Neural progenitor cell (in vitro differentiated cells): ENCODE measurements around the gene SMAGP. TPM values are rescaled to one million over a fixed set of nuclear protein-coding genes. Genes with fewer than 3 reads are reported as not detected.

Source experiments
- DNase-seq: peaks from one replicate; pipeline ENCODE4 v3.0.0-alpha.2; 2016; ENCODE audit warnings: low spot score
- H2AFZ ChIP-seq: fragments of 200-600 bp; sonication (generic); replicated peaks from 2 replicates; pipeline ENCODE4 v1.6.1; 2016; ENCODE audit warnings: antibody characterized with exemption
- H3F3A ChIP-seq: fragments of 200-600 bp; sonication (generic); 2 replicates; pipeline ENCODE4 v1.6.1; 2016; ENCODE audit warnings: antibody characterized with exemption, low read depth
- H3K27ac ChIP-seq: fragments of 200-600 bp; sonication (generic); 2 replicates; pipeline ENCODE4 v1.5.1; 2016; ENCODE audit warnings: mild to moderate bottlenecking
- H3K27me3 ChIP-seq: fragments of 200-600 bp; sonication (generic); 2 replicates; pipeline ENCODE4 v1.6.1; 2016; ENCODE audit warnings: mild to moderate bottlenecking, moderate library complexity
- H3K36me3 ChIP-seq: fragments of 200-600 bp; sonication (generic); 2 replicates; pipeline ENCODE4 v1.5.1; 2016
- H3K4me1 ChIP-seq: fragments of 200-600 bp; sonication (generic); 2 replicates; pipeline ENCODE4 v1.6.1; 2016; ENCODE audit warnings: mixed run types
- H3K4me2 ChIP-seq: fragments of 200-600 bp; sonication (generic); 2 replicates; pipeline ENCODE4 v1.6.1; 2016
- H3K4me3 ChIP-seq: fragments of 200-600 bp; sonication (generic); 2 replicates; pipeline ENCODE4 v1.5.1; 2016
- H3K79me2 ChIP-seq: fragments of 200-600 bp; sonication (generic); 2 replicates; pipeline ENCODE4 v1.6.1; 2016; ENCODE audit warnings: low read depth
- H3K9ac ChIP-seq: fragments of 200-600 bp; sonication (generic); 2 replicates; pipeline ENCODE4 v1.6.1; 2016
- H3K9me3 ChIP-seq: fragments of 200-600 bp; sonication (generic); 2 replicates; pipeline ENCODE4 v1.5.1; 2016; ENCODE audit warnings: low read depth
- H4K20me1 ChIP-seq: fragments of 200-600 bp; sonication (generic); 2 replicates; pipeline ENCODE4 v1.6.1; 2016; ENCODE audit warnings: low read depth
- H3K27ac Mint-ChIP-seq: 3 replicates; pipeline ENCODE4 v1.8.0; 2021; ENCODE audit warnings: mixed read lengths
- H3K27me3 Mint-ChIP-seq: 2 replicates; pipeline ENCODE4 v1.8.0; 2022; ENCODE audit warnings: low read depth, mild to moderate bottlenecking, inconsistent platforms, moderate library complexity, mixed read lengths; ENCODE audit not compliant: insufficient read depth
- H3K36me3 Mint-ChIP-seq: 3 replicates; pipeline ENCODE4 v1.8.0; 2021; ENCODE audit warnings: mixed read lengths
- H3K4me1 Mint-ChIP-seq: 3 replicates; pipeline ENCODE4 v1.8.0; 2021; ENCODE audit warnings: mixed read lengths
- H3K4me3 Mint-ChIP-seq: 3 replicates; pipeline ENCODE4 v1.8.0; 2021; ENCODE audit warnings: mild to moderate bottlenecking, moderate library complexity, mixed read lengths
- H3K9me3 Mint-ChIP-seq: 3 replicates; pipeline ENCODE4 v1.8.0; 2020; ENCODE audit warnings: mixed read lengths
- EZH2 ChIP-seq: fragments of 200-600 bp; sonication (generic); IDR thresholded peaks from 2 replicates; pipeline ENCODE4 v1.6.1; 2017; ENCODE audit warnings: antibody characterized with exemption, mild to moderate bottlenecking, moderate library complexity
- EZH2phosphoT487 ChIP-seq: fragments of 200-600 bp; sonication (generic); IDR thresholded peaks from 2 replicates; pipeline ENCODE4 v1.6.1; 2017; ENCODE audit warnings: antibody characterized with exemption
- total RNA-seq: library from RNA; depleted of rRNA; stranded (reverse); fragments of >200 nt; gene quantifications from 2 replicates; pipeline ENCODE4 v1.2.3, GENCODE V29; 2015; ENCODE audit warnings: low replicate concordance
- TF ChIP-seq, protein P1 (sequence below): fragments of 200-600 bp; sonication (generic); IDR thresholded peaks from 2 replicates; pipeline ENCODE4 v1.5.1; 2017; ENCODE audit warnings: antibody characterized with exemption, mild to moderate bottlenecking

SMAGP gene
- total RNA-seq, 1 donor from 2014 or later, result 19.0 TPM

- Mint-ChIP-seq H3K27ac (no peak overlapping the region), H3K27me3 (peaks cover 4% of the 10 kb centered on the region), H3K36me3 (no peaks in the 10 kb centered on the region), H3K4me1 (peaks cover 14% of the 10 kb centered on the region), H3K4me3 (peak overlapping the region; percentile 88), H3K9me3 (no peaks in the 10 kb centered on the region)
- Histone ChIP-seq H3K4me2 (peak overlapping the region; percentile 80), H3F3A (peaks cover 37% of the 10 kb centered on the region), H3K27ac (no peak overlapping the region), H3K79me2 (no peaks in the 10 kb centered on the region), H3K9ac (peak overlapping the region; percentile 38), H3K27me3 (peaks cover 12% of the 10 kb centered on the region), H4K20me1 (no peaks in the 10 kb centered on the region), H2AFZ (peak overlapping the region; percentile 92), H3K9me3 (no peaks in the 10 kb centered on the region), H3K4me3 (peak overlapping the region; percentile 84), H3K36me3 (no peaks in the 10 kb centered on the region), H3K4me1 (peaks cover 16% of the 10 kb centered on the region)
- DNase-seq, result peak; percentile 69
- no peak for TF ChIP-seq EZH2
- TF ChIP-seq, protein P1, sequence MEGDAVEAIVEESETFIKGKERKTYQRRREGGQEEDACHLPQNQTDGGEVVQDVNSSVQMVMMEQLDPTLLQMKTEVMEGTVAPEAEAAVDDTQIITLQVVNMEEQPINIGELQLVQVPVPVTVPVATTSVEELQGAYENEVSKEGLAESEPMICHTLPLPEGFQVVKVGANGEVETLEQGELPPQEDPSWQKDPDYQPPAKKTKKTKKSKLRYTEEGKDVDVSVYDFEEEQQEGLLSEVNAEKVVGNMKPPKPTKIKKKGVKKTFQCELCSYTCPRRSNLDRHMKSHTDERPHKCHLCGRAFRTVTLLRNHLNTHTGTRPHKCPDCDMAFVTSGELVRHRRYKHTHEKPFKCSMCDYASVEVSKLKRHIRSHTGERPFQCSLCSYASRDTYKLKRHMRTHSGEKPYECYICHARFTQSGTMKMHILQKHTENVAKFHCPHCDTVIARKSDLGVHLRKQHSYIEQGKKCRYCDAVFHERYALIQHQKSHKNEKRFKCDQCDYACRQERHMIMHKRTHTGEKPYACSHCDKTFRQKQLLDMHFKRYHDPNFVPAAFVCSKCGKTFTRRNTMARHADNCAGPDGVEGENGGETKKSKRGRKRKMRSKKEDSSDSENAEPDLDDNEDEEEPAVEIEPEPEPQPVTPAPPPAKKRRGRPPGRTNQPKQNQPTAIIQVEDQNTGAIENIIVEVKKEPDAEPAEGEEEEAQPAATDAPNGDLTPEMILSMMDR, result peak; percentile 30
These were observed 52.9 kb downstream of the SMAGP start for GRCh38 chr12:51217133-51217967.

- Histone ChIP-seq H3K9ac (no peak overlapping the region), H3K36me3 (no peaks in the 10 kb centered on the region), H3K4me1 (peaks cover 16% of the 10 kb centered on the region), H3F3A (peaks cover 37% of the 10 kb centered on the region), H3K4me2 (peak overlapping the region; percentile 80), H3K9me3 (no peaks in the 10 kb centered on the region), H2AFZ (peak overlapping the region; percentile 92), H3K27ac (no peak overlapping the region), H3K4me3 (peak overlapping the region; percentile 84), H4K20me1 (no peaks in the 10 kb centered on the region), H3K79me2 (no peaks in the 10 kb centered on the region), H3K27me3 (peaks cover 12% of the 10 kb centered on the region)
- H3K36me3 Mint-ChIP-seq, result no peaks in the 10 kb centered on the region
- TF ChIP-seq EZH2phosphoT487 (no peak), EZH2 (no peak)
- TF ChIP-seq, protein P1, result no peak
- peak overlapping the region; percentile 83 for H3K4me3 Mint-ChIP-seq
- H3K9me3 Mint-ChIP-seq, result no peaks in the 10 kb centered on the region
- H3K27me3 Mint-ChIP-seq, result peaks cover 4% of the 10 kb centered on the region
- peak overlapping the region; percentile 33 for H3K27ac Mint-ChIP-seq
- DNase-seq, result peak; percentile 31
- peaks cover 14% of the 10 kb centered on the region for H3K4me1 Mint-ChIP-seq
These were observed 53.6 kb downstream of the SMAGP start for GRCh38 chr12:51216642-51217041.

- H3K4me3 Mint-ChIP-seq, result no peak overlapping the region
- no peak for DNase-seq
- no peaks in the 10 kb centered on the region for H3K79me2 ChIP-seq
- H3K36me3 Mint-ChIP-seq, result no peaks in the 10 kb centered on the region
- H3K36me3 ChIP-seq, result no peaks in the 10 kb centered on the region
- H2AFZ ChIP-seq, result no peak overlapping the region
- TF ChIP-seq EZH2phosphoT487 (no peak), EZH2 (no peak)
- TF ChIP-seq, protein P1, result no peak
- peaks cover 14% of the 10 kb centered on the region for H3K4me1 Mint-ChIP-seq
- no peaks in the 10 kb centered on the region for H4K20me1 ChIP-seq
- H3K9me3 Mint-ChIP-seq, result no peaks in the 10 kb centered on the region
- H3K4me2 ChIP-seq, result no peak overlapping the region
- no peak overlapping the region for H3K4me3 ChIP-seq
- H3K27me3 Mint-ChIP-seq, result peaks cover 4% of the 10 kb centered on the region
- no peak overlapping the region for H3K27ac ChIP-seq
- no peak overlapping the region for H3K9ac ChIP-seq
- peaks cover 12% of the 10 kb centered on the region for H3K27me3 ChIP-seq
- H3F3A ChIP-seq, result peaks cover 34% of the 10 kb centered on the region
- no peak overlapping the region for H3K27ac Mint-ChIP-seq
- H3K9me3 ChIP-seq, result no peaks in the 10 kb centered on the region
- peaks cover 16% of the 10 kb centered on the region for H3K4me1 ChIP-seq
These were observed 55.3 kb downstream of the SMAGP start for GRCh38 chr12:51214895-51215294.
